ENCODE measurements around the gene SPATA3.

DNA sequence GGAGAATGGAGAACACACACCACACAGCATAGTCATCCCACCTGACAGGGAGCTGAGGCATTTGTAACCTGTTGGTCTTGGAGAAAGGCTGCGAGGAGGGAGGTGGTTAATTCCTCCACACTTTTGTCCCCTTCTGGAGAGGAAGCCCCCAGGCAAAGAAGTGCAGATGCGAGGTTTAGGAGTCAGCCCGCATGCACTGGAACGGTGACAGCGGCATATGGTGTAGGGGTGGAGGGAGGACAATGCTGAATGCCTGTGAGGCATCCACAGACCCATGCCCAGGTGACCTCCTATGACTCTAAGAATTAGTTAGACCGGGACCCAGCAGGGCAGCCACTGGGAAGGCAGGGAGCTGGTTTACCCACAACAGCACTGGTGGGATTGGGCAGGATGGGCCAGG, 12.2 kb downstream of the SPATA3 start:
- TF ChIP-seq, protein P1, sequence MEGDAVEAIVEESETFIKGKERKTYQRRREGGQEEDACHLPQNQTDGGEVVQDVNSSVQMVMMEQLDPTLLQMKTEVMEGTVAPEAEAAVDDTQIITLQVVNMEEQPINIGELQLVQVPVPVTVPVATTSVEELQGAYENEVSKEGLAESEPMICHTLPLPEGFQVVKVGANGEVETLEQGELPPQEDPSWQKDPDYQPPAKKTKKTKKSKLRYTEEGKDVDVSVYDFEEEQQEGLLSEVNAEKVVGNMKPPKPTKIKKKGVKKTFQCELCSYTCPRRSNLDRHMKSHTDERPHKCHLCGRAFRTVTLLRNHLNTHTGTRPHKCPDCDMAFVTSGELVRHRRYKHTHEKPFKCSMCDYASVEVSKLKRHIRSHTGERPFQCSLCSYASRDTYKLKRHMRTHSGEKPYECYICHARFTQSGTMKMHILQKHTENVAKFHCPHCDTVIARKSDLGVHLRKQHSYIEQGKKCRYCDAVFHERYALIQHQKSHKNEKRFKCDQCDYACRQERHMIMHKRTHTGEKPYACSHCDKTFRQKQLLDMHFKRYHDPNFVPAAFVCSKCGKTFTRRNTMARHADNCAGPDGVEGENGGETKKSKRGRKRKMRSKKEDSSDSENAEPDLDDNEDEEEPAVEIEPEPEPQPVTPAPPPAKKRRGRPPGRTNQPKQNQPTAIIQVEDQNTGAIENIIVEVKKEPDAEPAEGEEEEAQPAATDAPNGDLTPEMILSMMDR (IDR thresholded peaks at IDR 0.05), result no peak
- TF ChIP-seq POLR2A (IDR thresholded peaks at IDR 0.05) (no peak), POLR2AphosphoS5 (IDR thresholded peaks at IDR 0.05; ENCODE audit: insufficient read depth in 1 of 2, low read depth in 1 of 2) (no peak)
